CD4-positive, alpha-beta T cell treated with Interleukin-21 for 1 hour (primary cell): Measurements from ENCODE around the gene FAM200A.

Source experiments
- DNase-seq: peaks from one replicate; pipeline ENCODE4 v3.0.0-alpha.2; 2020

Gene FAM200A

DNA sequence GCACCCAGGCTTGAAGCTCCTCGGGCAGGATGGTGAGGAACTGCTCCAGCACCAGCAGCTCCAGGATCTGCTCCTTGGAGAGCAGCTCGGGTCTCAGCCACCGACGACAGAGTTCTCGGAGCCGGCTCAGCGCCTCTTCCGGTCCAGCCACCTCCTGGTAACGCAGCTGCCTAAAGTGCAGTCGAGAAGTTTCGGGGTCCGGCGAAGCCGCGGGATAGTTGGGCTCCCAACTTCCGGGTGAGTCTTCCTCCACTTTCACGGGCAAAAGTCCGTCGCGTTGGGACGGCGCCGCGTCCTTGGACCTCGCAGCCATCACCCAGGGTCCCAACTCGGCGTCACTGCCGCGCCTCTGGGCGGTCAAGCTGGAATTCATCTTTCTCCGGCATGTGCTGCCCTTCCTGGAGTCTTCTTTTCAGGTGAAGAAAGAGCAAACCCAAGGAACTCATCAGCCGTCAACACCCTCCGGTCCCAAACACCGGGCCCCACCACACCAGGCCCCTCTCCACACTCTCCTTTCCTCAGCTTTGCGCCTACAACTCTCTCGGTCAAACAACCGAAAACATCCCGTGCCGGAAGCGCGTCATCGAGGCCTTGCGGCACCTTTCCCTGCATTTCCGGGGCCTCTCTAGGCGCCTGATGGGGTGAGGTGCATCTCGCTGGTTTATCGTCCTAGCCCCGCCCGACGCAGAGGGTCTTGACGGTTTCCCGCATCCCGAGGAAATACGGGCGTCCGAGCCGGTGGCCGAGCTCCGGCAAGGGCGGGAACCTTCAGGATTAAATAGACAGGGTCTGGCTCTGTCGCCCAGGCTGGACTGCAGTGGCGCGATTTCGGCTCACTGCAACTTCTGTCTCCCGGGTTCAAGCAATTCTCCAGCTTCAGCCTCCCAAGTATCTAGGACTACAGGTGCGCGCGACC lies 51.9 kb downstream of the FAM200A start, which contains the start of gene ZNF394:
ZNF394 (minus strand) TSS at position 561 of the 916 bp plus-strand sequence; CDS start at position 373, 188 bp downstream.
- peak; percentile 92 for DNase-seq

DNA sequence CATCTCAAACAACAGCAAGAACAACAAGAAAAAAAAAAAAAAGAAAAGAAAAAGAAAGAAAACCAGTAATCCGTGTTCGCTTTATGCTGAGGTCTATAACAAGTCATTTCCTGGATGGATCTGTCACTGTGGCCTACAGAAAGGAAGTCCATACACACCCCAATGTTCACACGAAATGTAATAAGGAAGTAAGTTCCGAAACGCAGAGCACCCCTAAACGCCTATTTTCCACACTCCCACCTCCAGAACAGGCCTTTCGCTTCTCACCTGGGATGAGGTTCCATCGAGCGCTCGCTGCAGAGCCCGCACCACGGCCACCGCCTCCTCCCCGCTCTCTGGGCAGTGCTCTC lies 52.6 kb downstream of the FAM200A start:
- peak; percentile 64 for DNase-seq

DNA sequence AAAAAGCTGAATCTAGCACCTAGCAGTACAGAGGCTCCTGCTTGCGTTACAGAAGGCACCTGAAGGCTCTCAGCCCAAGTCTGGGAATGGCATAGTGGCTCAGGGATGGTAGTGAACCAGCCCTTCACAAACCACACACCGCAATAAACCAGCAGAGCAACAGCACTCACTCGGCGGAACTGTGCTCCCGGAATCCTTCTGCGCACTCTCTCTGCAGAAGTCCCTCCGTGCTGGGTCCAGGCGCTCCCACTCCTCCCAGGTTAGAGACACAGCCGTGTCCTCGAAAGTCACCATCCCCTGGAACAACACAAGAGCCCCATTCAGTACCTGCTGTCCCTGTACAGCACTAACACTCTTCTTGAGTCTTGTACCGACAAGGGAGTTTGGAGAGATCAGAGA lies 53.4 kb downstream of the FAM200A start:
- no peak for DNase-seq

DNA sequence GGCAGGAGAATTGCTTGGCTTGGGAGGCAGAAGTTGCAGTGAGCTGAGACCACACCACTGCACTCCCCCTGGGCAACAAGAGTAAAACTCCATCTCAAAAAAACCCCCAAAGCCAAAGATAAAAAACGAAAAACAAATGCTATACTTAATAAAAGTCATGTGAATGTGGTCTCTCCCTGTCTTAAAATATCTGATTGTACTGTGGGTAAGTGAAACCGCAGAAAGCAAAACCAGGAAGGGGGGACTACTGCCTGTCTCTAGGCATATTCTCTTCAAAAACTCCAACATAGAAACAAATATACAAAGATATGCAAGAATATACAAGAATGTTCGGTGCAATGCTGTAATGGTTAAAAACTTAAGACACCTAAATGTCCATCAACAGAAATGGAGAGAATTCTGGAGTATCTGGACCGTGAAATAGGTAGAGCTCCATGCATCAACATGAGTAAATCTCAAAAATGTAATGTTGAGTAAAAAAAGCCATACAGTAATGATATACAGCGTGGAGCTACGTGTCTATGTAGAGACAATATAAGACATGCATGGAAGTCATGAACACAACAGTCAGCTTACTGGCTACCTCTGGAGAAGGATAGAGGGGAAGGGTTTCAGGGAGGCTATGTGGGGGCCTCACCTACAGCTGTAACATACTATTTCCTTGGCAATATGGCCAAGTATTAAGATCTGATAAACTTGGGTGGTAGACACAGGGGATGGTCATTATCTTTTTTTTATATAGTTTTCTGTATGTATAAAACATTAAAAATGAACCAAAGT lies 54.0 kb downstream of the FAM200A start:
- DNase-seq, result peak; percentile 26
